Right renal cortex interstitium (tissue), 3 donors: Measurements from ENCODE around the gene CALR. TPM values are rescaled to one million over a fixed set of nuclear protein-coding genes. Genes with fewer than 3 reads are reported as not detected.

Experiments used
- polyA plus RNA-seq, 3 donors: library from polyadenylated mRNA; unstranded; fragments of 120-200 nt; gene quantifications; one replicate each; pipeline ENCODE4 v1.2.1, GENCODE V29; 2013; ENCODE audit not compliant: insufficient read length in 3 of 3

Gene CALR
- polyA plus RNA-seq, 3 donors, result 833 to 1,059 (median 960) TPM

Other genes with a start within 250 kb of the CALR start
- gene FBXW9, start 242.0 kb upstream of the CALR start, polyA plus RNA-seq, result 10 to 100 TPM; 12.0 to 14.3 (median 12.6) TPM
- gene TNPO2, start 214.7 kb upstream of the CALR start, polyA plus RNA-seq, result 10 to 100 TPM; 62.2 to 66.0 (median 62.9) TPM
- gene TRIR, start 203.9 kb upstream of the CALR start, polyA plus RNA-seq, result 100 to 1,000 TPM; 125 to 160 (median 151) TPM
- gene GET3, start 201.1 kb upstream of the CALR start, polyA plus RNA-seq, result 10 to 100 TPM; 83.8 to 97.1 (median 89.2) TPM
- gene BEST2, start 186.8 kb upstream of the CALR start, polyA plus RNA-seq, result under 1 TPM in 2 of 3 donors, not detected in 1; 0.07 to 0.08 TPM
- 10 to 100 TPM; 34.5 to 47.7 (median 42.4) TPM for gene HOOK2, start 163.1 kb upstream of the CALR start, polyA plus RNA-seq
- 10 to 100 TPM; 21.4 to 47.8 (median 32.9) TPM for gene JUNB, start 147.1 kb upstream of the CALR start, polyA plus RNA-seq
- gene PRDX2, start 136.8 kb upstream of the CALR start, polyA plus RNA-seq, result 100 to 1,000 TPM; 286 to 323 (median 296) TPM
- gene THSD8, start 136.5 kb upstream of the CALR start, polyA plus RNA-seq, result 1 to 10 TPM; 1.7 to 7.5 (median 5.9) TPM
- gene RNASEH2A, start 132.0 kb upstream of the CALR start, polyA plus RNA-seq, result 10 to 100 TPM; 31.6 to 35.6 (median 34.9) TPM
- gene RTBDN, start 104.0 kb upstream of the CALR start, polyA plus RNA-seq, result not detected
- under 1 TPM; 0.80 to 0.99 (median 0.89) TPM for gene MAST1, start 100.1 kb upstream of the CALR start, polyA plus RNA-seq
- gene DNASE2, start 57.2 kb upstream of the CALR start, polyA plus RNA-seq, result 10 to 100 TPM; 10.1 to 15.0 (median 11.6) TPM
- under 1 TPM; 0.39 to 0.44 (median 0.40) TPM for gene KLF1, start 51.4 kb upstream of the CALR start, polyA plus RNA-seq
- 10 to 100 TPM; 24.0 to 30.4 (median 27.6) TPM for gene GCDH, start 47.4 kb upstream of the CALR start, polyA plus RNA-seq
- gene SYCE2, start 19.3 kb upstream of the CALR start, polyA plus RNA-seq, result 1 to 10 TPM; 1.7 to 3.6 (median 2.7) TPM
- 10 to 100 TPM; 42.7 to 49.7 (median 42.7) TPM for gene FARSA, start 4.9 kb upstream of the CALR start, polyA plus RNA-seq
- 10 to 100 TPM; 59.3 to 69.3 (median 61.7) TPM for gene RAD23A, start 7.3 kb downstream of the CALR start, polyA plus RNA-seq
- gene GADD45GIP1, start 18.6 kb downstream of the CALR start, polyA plus RNA-seq, result 10 to 100 TPM; 28.0 to 33.3 (median 30.6) TPM
- gene DAND5, start 31.0 kb downstream of the CALR start, polyA plus RNA-seq, result under 1 TPM in 2 of 3 donors, not detected in 1; 0.11 to 0.15 TPM
- gene NFIX, start 56.9 kb downstream of the CALR start, polyA plus RNA-seq, result 10 to 100 TPM; 13.3 to 15.0 (median 14.2) TPM
- 1 to 10 TPM; 3.2 to 5.5 (median 3.5) TPM for gene LYL1, start 164.2 kb downstream of the CALR start, polyA plus RNA-seq
- gene TRMT1, start 178.1 kb downstream of the CALR start, polyA plus RNA-seq, result 10 to 100 TPM; 30.8 to 34.5 (median 32.0) TPM
- gene NACC1, start 179.7 kb downstream of the CALR start, polyA plus RNA-seq, result 10 to 100 TPM; 18.3 to 23.9 (median 21.2) TPM
- gene STX10, start 211.8 kb downstream of the CALR start, polyA plus RNA-seq, result 10 to 100 TPM; 53.4 to 61.6 (median 59.8) TPM
- gene IER2, start 211.8 kb downstream of the CALR start, polyA plus RNA-seq, result 100 to 1,000 TPM in 1 of 3 donors, 10 to 100 TPM in 2; 77.9 to 128 (median 96.6) TPM